SK-N-SH (cell line): Measurements from ENCODE around the gene CHST11.

ENCODE experiments used
- CTCF ChIP-seq: fragments of 200-600 bp; sonication (generic); IDR thresholded peaks from 2 replicates; pipeline ENCODE4 v1.6.1; 2017; ENCODE audit warnings: antibody characterized with exemption, mild to moderate bottlenecking, moderate library complexity
- MXI1 ChIP-seq: IDR thresholded peaks from 2 replicates; pipeline ENCODE4 v1.6.1; 2012; ENCODE audit warnings: mild to moderate bottlenecking, low read depth, low read length, improper control_type of control experiment
- REST ChIP-seq: IDR thresholded peaks from 2 replicates; pipeline ENCODE4 v1.6.1; 2012; ENCODE audit warnings: mild to moderate bottlenecking, low read depth, low read length, moderate library complexity
- SIN3A ChIP-seq: IDR thresholded peaks from 2 replicates; pipeline ENCODE4 v1.6.1; 2012; ENCODE audit warnings: low read depth, mild to moderate bottlenecking, low read length, moderate library complexity, borderline replicate concordance

- TF ChIP-seq CTCF (no peak), REST (no peak), SIN3A (no peak), MXI1 (no peak)
These were observed 220.8 kb downstream of the CHST11 start for GRCh38 chr12:104677441-104678089.
